ENCODE results near the gene ABCF2. TPM values are rescaled to one million over a fixed set of nuclear protein-coding genes. Genes with fewer than 3 reads are reported as not detected.

Gene ABCF2
- total RNA-seq, 2 experiments from 2014 or later, result 33.9 to 35.5 TPM

GRCh38 chr7:151177310-151177709 lies 49.7 kb downstream of the ABCF2 start:
- peaks cover 20% of the 10 kb centered on the region for H3K27me3 Mint-ChIP-seq (ENCODE audit: low read depth)
- peaks cover 5% of the 10 kb centered on the region for H3K4me1 Mint-ChIP-seq (ENCODE audit: low read depth)
- CTCF ChIA-PET, result interaction anchor here (0.9 to 2.6 kb wide), 2 partner anchors 10 to 53 kb away, joined by 4 to 8 read pairs; partner anchors contain the start of gene GBX1
- no peak for DNase-seq
- no peaks in the 10 kb centered on the region for H3K36me3 Mint-ChIP-seq (ENCODE audit: low read depth)
- intact Hi-C loops (cut with micrococcal nuclease), result no loop called here
- H3K9me3 Mint-ChIP-seq, result no peaks in the 10 kb centered on the region
- H3K27ac Mint-ChIP-seq, result no peak overlapping the region
- H3K4me3 Mint-ChIP-seq, result no peak overlapping the region

GRCh38 chr7:151176401-151176800 lies 50.6 kb downstream of the ABCF2 start:
- H3K36me3 Mint-ChIP-seq (ENCODE audit: low read depth), result no peaks in the 10 kb centered on the region
- peaks cover 26% of the 10 kb centered on the region for H3K27me3 Mint-ChIP-seq (ENCODE audit: low read depth)
- H3K27ac Mint-ChIP-seq, result no peak overlapping the region
- intact Hi-C loops (cut with micrococcal nuclease), result no loop called here
- no peaks in the 10 kb centered on the region for H3K9me3 Mint-ChIP-seq
- no peak overlapping the region for H3K4me3 Mint-ChIP-seq
- DNase-seq, result no peak
- peaks cover 5% of the 10 kb centered on the region for H3K4me1 Mint-ChIP-seq (ENCODE audit: low read depth)
- CTCF ChIA-PET, result interaction anchor here (0.9 to 2.6 kb wide), 2 partner anchors 9 to 52 kb away, joined by 4 to 8 read pairs; partner anchors contain the start of gene GBX1

GRCh38 chr7:151175793-151176311 lies 51.2 kb downstream of the ABCF2 start:
- Mint-ChIP-seq H3K27ac (no peak overlapping the region), H3K4me3 (no peak overlapping the region), H3K27me3 (ENCODE audit: low read depth) (peaks cover 30% of the 10 kb centered on the region), H3K9me3 (no peaks in the 10 kb centered on the region), H3K36me3 (ENCODE audit: low read depth) (no peaks in the 10 kb centered on the region), H3K4me1 (ENCODE audit: low read depth) (peaks cover 5% of the 10 kb centered on the region)
- intact Hi-C loops (cut with micrococcal nuclease), result no loop called here
- DNase-seq, result no peak
- CTCF ChIA-PET, result interaction anchor here (1.0 to 2.6 kb wide), 2 partner anchors 8 to 31 kb away, joined by 3 to 8 read pairs; partner anchors contain the start of gene GBX1

- no peak overlapping the region for H3K27ac Mint-ChIP-seq
- no peaks in the 10 kb centered on the region for H3K36me3 Mint-ChIP-seq (ENCODE audit: low read depth)
- H3K4me1 Mint-ChIP-seq (ENCODE audit: low read depth), result peaks cover 5% of the 10 kb centered on the region
- no peaks in the 10 kb centered on the region for H3K9me3 Mint-ChIP-seq
- no peak overlapping the region for H3K4me3 Mint-ChIP-seq
- CTCF ChIA-PET, result interaction anchor here (0.7 to 1.0 kb wide), 3 partner anchors 18 to 40 kb away, joined by 3 read pairs; no protein-coding TSS in a partner anchor
- no peak for DNase-seq
- H3K27me3 Mint-ChIP-seq (ENCODE audit: low read depth), result peaks cover 30% of the 10 kb centered on the region
- intact Hi-C loops (cut with micrococcal nuclease), result no loop called here
Observed at GRCh38 chr7:151175047-151175792, 51.8 kb downstream of the ABCF2 start.

DNA sequence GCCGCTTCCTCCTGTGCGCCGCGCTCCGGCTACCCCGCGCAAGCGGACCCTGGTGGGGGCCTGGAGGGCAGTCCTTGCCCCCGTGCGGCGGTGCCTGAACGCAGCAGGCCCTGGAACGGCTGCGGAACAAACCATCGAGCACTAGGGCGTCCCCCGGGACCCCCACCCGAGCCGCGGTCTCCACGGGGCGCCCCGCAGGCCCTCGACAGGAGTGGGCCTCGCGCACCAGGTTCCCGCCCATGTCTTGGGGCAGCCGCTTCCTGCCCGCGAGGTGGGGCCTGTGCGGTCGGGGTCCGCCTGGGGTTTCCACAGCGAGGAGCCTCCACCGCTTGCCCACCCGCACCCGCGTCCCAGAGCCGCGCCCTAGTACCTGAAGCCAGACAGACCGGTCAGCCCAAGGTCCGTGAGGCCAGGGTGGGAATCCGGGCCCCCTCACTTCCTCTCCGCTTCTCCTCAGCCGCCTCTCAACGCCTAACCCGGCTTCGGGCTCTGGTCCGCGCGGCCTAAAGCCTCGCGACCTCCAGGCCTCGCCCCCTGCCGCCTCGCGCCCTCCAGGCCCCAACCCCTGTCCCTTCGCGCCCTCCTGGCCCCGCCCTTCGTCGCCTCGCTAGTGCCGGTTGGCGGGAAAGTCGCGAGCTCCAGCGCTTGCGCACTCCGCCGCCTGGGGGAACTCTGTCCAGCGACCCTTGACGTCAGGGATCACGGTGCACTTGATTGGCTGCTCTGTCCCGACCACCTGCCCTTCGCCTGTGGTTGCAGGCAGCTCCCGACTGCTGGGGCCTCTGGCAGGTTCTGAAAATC lies 52.6 kb downstream of the ABCF2 start:
- intact Hi-C loops (cut with micrococcal nuclease), result no loop called here
- peaks cover 38% of the 10 kb centered on the region for H3K27me3 Mint-ChIP-seq (ENCODE audit: low read depth)
- H3K9me3 Mint-ChIP-seq, result no peaks in the 10 kb centered on the region
- H3K36me3 Mint-ChIP-seq (ENCODE audit: low read depth), result no peaks in the 10 kb centered on the region
- H3K27ac Mint-ChIP-seq, result no peak overlapping the region
- H3K4me1 Mint-ChIP-seq (ENCODE audit: low read depth), result peaks cover 5% of the 10 kb centered on the region
- H3K4me3 Mint-ChIP-seq, result no peak overlapping the region
- peak; percentile 18 for DNase-seq
- CTCF ChIA-PET, result interaction anchor here (0.7 to 1.0 kb wide), 3 partner anchors 17 to 41 kb away, joined by 3 read pairs; no protein-coding TSS in a partner anchor

- intact Hi-C loops (cut with micrococcal nuclease), result no loop called here
Observed at GRCh38 chr7:151173386-151174245, 53.4 kb downstream of the ABCF2 start.

GRCh38 chr7:151172273-151173141 lies 54.5 kb downstream of the ABCF2 start:
- no peaks in the 10 kb centered on the region for H3K9me3 Mint-ChIP-seq
- DNase-seq, result peak; percentile 81
- H3K4me3 Mint-ChIP-seq, result no peak overlapping the region
- CTCF ChIA-PET, result interaction anchor here (0.6 to 1.0 kb wide), 19 partner anchors 10 to 214 kb away, joined by 3 to 7 read pairs (median 4); partner anchors contain the start of gene ABCF2
- H3K27me3 Mint-ChIP-seq (ENCODE audit: low read depth), result peaks cover 51% of the 10 kb centered on the region
- H3K27ac Mint-ChIP-seq, result no peak overlapping the region
- no peaks in the 10 kb centered on the region for H3K36me3 Mint-ChIP-seq (ENCODE audit: low read depth)
- peaks cover 10% of the 10 kb centered on the region for H3K4me1 Mint-ChIP-seq (ENCODE audit: low read depth)
- intact Hi-C loops (cut with micrococcal nuclease), result loop anchor here (1.0 kb wide), 4 partner anchors 48 to 274 kb away; no protein-coding TSS in a partner anchor

More at GRCh38 chr7:151173386-151174245, 53.4 kb downstream of the ABCF2 start:
- H3K4me3 Mint-ChIP-seq, result no peak overlapping the region
- H3K27ac Mint-ChIP-seq, result no peak overlapping the region
- peaks cover 6% of the 10 kb centered on the region for H3K4me1 Mint-ChIP-seq (ENCODE audit: low read depth)
- no peaks in the 10 kb centered on the region for H3K36me3 Mint-ChIP-seq (ENCODE audit: low read depth)
- H3K9me3 Mint-ChIP-seq, result no peaks in the 10 kb centered on the region
- H3K27me3 Mint-ChIP-seq (ENCODE audit: low read depth), result peaks cover 46% of the 10 kb centered on the region
- no peak for DNase-seq
- CTCF ChIA-PET, result no interaction called here

- intact Hi-C loops (cut with micrococcal nuclease), result loop anchor here (1.0 kb wide), 2 partner anchors 76 to 135 kb away; no protein-coding TSS in a partner anchor
- peaks cover 12% of the 10 kb centered on the region for H3K4me1 Mint-ChIP-seq (ENCODE audit: low read depth)
- no peaks in the 10 kb centered on the region for H3K9me3 Mint-ChIP-seq
- peaks cover 56% of the 10 kb centered on the region for H3K27me3 Mint-ChIP-seq (ENCODE audit: low read depth)
- H3K4me3 Mint-ChIP-seq, result no peak overlapping the region
- H3K36me3 Mint-ChIP-seq (ENCODE audit: low read depth), result no peaks in the 10 kb centered on the region
- CTCF ChIA-PET, result interaction anchor here (0.9 to 2.6 kb wide), 7 partner anchors 9 to 390 kb away, joined by 3 to 12 read pairs (median 5); no protein-coding TSS in a partner anchor
- DNase-seq, result no peak
- no peak overlapping the region for H3K27ac Mint-ChIP-seq
Observed at GRCh38 chr7:151168787-151169162, 58.2 kb downstream of the ABCF2 start.

GRCh38 chr7:151168003-151168786 lies 58.8 kb downstream of the ABCF2 start:
- Mint-ChIP-seq H3K4me1 (ENCODE audit: low read depth) (peaks cover 12% of the 10 kb centered on the region), H3K27me3 (ENCODE audit: low read depth) (peaks cover 50% of the 10 kb centered on the region)

More at GRCh38 chr7:151168003-151168786, 58.8 kb downstream of the ABCF2 start:
- Mint-ChIP-seq H3K9me3 (no peaks in the 10 kb centered on the region), H3K36me3 (ENCODE audit: low read depth) (no peaks in the 10 kb centered on the region), H3K4me3 (peak overlapping the region; percentile 66), H3K27ac (no peak overlapping the region)
- intact Hi-C loops (cut with micrococcal nuclease), result loop anchor here (1.0 kb wide), 2 partner anchors 76 to 135 kb away; no protein-coding TSS in a partner anchor
- CTCF ChIA-PET, result interaction anchor here (0.6 to 2.5 kb wide), 9 partner anchors 9 to 362 kb away, joined by 3 to 9 read pairs (median 4); no protein-coding TSS in a partner anchor
- DNase-seq, result peak; percentile 63

Measured in activated naive CD4-positive, alpha-beta T cell treated with anti-CD3 and anti-CD28 coated beads for 36 hours (primary cell).